Urinary bladder (tissue), 4 donors: ENCODE data around the gene SNAPC3. TPM values are rescaled to one million over a fixed set of nuclear protein-coding genes. Genes with fewer than 3 reads are reported as not detected.
"Not testable (repeated sequence)": the region's sequence is repeated elsewhere in the genome, so short reads cannot be mapped to it uniquely, and the experiment has no call there.

Experiments
- DNase-seq: peaks from one replicate; pipeline ENCODE4 v3.0.0-alpha.2; 2015; ENCODE audit errors: extremely low spot score
- H3K27ac ChIP-seq: one replicate; pipeline ENCODE4 v1.5.1; 2013; ENCODE audit warnings: low read depth, mild to moderate bottlenecking, moderate library complexity
- H3K36me3 ChIP-seq: one replicate; pipeline ENCODE4 v1.6.1; 2013; ENCODE audit warnings: mild to moderate bottlenecking, moderate library complexity; ENCODE audit not compliant: insufficient read depth
- H3K4me1 ChIP-seq: one replicate; pipeline ENCODE4 v1.6.1; 2013; ENCODE audit warnings: mild to moderate bottlenecking, moderate library complexity; ENCODE audit not compliant: insufficient read depth
- H3K4me3 ChIP-seq: one replicate; pipeline ENCODE4 v1.5.1; 2013; ENCODE audit warnings: low read depth, low read length
- WGBS: extraction: QIAGEN DNeasy Blood & Tissue Kit; methylation state at CpG from one replicate; pipeline ENCODE4 v1.1.7; 2013; 5-methylcytosine and 5-hydroxymethylcytosine counted together
- polyA plus RNA-seq: library from polyadenylated mRNA; stranded (reverse); fragments of 200-250 nt; gene quantifications from one replicate; pipeline ENCODE4 v1.2.3, GENCODE V29; 2013
- total RNA-seq: library from RNA; depleted of rRNA; stranded (reverse); fragments of >200 nt; gene quantifications from one replicate; pipeline ENCODE4 v1.2.3, GENCODE V29; 2014
- donor health status: healthy with polysubstance abuse.
- donor health status: healthy.

SNAPC3 gene
- total and polyA plus RNA-seq, 2 donors: 19.2 to 76.8 TPM

GRCh38 chr9:15400281-15400941 lies 22.3 kb upstream of the SNAPC3 start:
- no peak overlapping the region for H3K27ac ChIP-seq
- H3K4me1 ChIP-seq: no peaks in the 10 kb centered on the region
- DNase-seq: no peak
- WGBS: 69% methylated on average over 5 of the region's 5 CpGs
- H3K4me3 ChIP-seq: no peak overlapping the region
- no peaks in the 10 kb centered on the region for H3K36me3 ChIP-seq

- no peaks in the 10 kb centered on the region for H3K4me1 ChIP-seq
- 59% methylated on average over 8 of the region's 8 CpGs for WGBS
- no peak overlapping the region for H3K27ac ChIP-seq
- no peak for DNase-seq
- H3K4me3 ChIP-seq: no peak overlapping the region
- H3K36me3 ChIP-seq: no peaks in the 10 kb centered on the region
Measured at GRCh38 chr9:15401266-15401665, 21.4 kb upstream of the SNAPC3 start.

- no peak overlapping the region for H3K4me3 ChIP-seq
- WGBS: 74% methylated on average over 4 of the region's 4 CpGs
- no peaks in the 10 kb centered on the region for H3K4me1 ChIP-seq
- H3K36me3 ChIP-seq: no peaks in the 10 kb centered on the region
- DNase-seq: no peak
- no peak overlapping the region for H3K27ac ChIP-seq
Measured at GRCh38 chr9:15403155-15403554, 19.5 kb upstream of the SNAPC3 start.

GRCh38 chr9:15404171-15404570 lies 18.5 kb upstream of the SNAPC3 start:
- 81% methylated on average over 1 of the region's 1 CpG for WGBS
- Histone ChIP-seq H3K4me1 (no peaks in the 10 kb centered on the region), H3K36me3 (no peaks in the 10 kb centered on the region), H3K27ac (no peak overlapping the region), H3K4me3 (no peak overlapping the region)
- DNase-seq: no peak

- Histone ChIP-seq H3K4me1 (no peaks in the 10 kb centered on the region), H3K36me3 (no peaks in the 10 kb centered on the region), H3K27ac (no peak overlapping the region), H3K4me3 (no peak overlapping the region)
- WGBS: 51% methylated on average over 2 of the region's 2 CpGs
- peak; percentile 14 for DNase-seq
Measured at GRCh38 chr9:15416880-15417279, 5.8 kb upstream of the SNAPC3 start.

GRCh38 chr9:15417626-15418025 lies 5.0 kb upstream of the SNAPC3 start:
- DNase-seq: no peak
- 84% methylated on average over 6 of the region's 6 CpGs for WGBS
- H3K27ac ChIP-seq: no peak overlapping the region
- no peaks in the 10 kb centered on the region for H3K4me1 ChIP-seq
- H3K36me3 ChIP-seq: no peaks in the 10 kb centered on the region
- no peak overlapping the region for H3K4me3 ChIP-seq

- no peak overlapping the region for H3K27ac ChIP-seq
- WGBS: 43% methylated on average over 5 of the region's 5 CpGs
- no peaks in the 10 kb centered on the region for H3K4me1 ChIP-seq
- no peak for DNase-seq
- H3K4me3 ChIP-seq: no peak overlapping the region
- H3K36me3 ChIP-seq: peaks cover 5% of the 10 kb centered on the region
Measured at GRCh38 chr9:15420796-15421195, 1.9 kb upstream of the SNAPC3 start.

- Histone ChIP-seq H3K27ac (no peak overlapping the region), H3K4me3 (no peak overlapping the region), H3K4me1 (no peaks in the 10 kb centered on the region), H3K36me3 (peaks cover 5% of the 10 kb centered on the region)
- WGBS: 76% methylated on average over 6 of the region's 6 CpGs
- DNase-seq: no peak
Measured at GRCh38 chr9:15421532-15421931, 1.1 kb upstream of the SNAPC3 start.

GRCh38 chr9:15421990-15422371 lies 695 bp upstream of the SNAPC3 start:
- no peaks in the 10 kb centered on the region for H3K4me1 ChIP-seq
- peak overlapping the region; percentile 91 for H3K27ac ChIP-seq
- peaks cover 5% of the 10 kb centered on the region for H3K36me3 ChIP-seq
- H3K4me3 ChIP-seq: peak overlapping the region; percentile 91
- 40% methylated on average over 9 of the region's 9 CpGs for WGBS
- DNase-seq: no peak

- Histone ChIP-seq H3K36me3 (peaks cover 5% of the 10 kb centered on the region), H3K27ac (no peak overlapping the region), H3K4me3 (peak overlapping the region; percentile 91), H3K4me1 (no peaks in the 10 kb centered on the region)
- WGBS: 2% methylated on average over 18 of the region's 18 CpGs
- no peak for DNase-seq
Measured at GRCh38 chr9:15423231-15423985, 732 bp downstream of the SNAPC3 start.

- WGBS: 90% methylated on average over 8 of the region's 8 CpGs
- Histone ChIP-seq H3K4me1 (no peaks in the 10 kb centered on the region), H3K27ac (no peak overlapping the region), H3K36me3 (peaks cover 5% of the 10 kb centered on the region), H3K4me3 (no peak overlapping the region)
- DNase-seq: no peak
Measured at GRCh38 chr9:15426019-15426418, 3.3 kb downstream of the SNAPC3 start.

GRCh38 chr9:15427702-15428101 lies 5.0 kb downstream of the SNAPC3 start:
- H3K4me3 ChIP-seq, H3K27ac ChIP-seq, H3K4me1 ChIP-seq, H3K36me3 ChIP-seq, DNase-seq: not testable (repeated sequence)
- WGBS: 95% methylated on average over 7 of the region's 7 CpGs

- Histone ChIP-seq H3K4me1 (no peaks in the 10 kb centered on the region), H3K4me3 (no peak overlapping the region), H3K36me3 (peaks cover 2% of the 10 kb centered on the region), H3K27ac (no peak overlapping the region)
- no peak for DNase-seq
- 48% methylated on average over 5 of the region's 5 CpGs for WGBS
Measured at GRCh38 chr9:15430920-15431844, 8.5 kb downstream of the SNAPC3 start.
